K562 (cell line): ENCODE data around the gene DOCK7. TPM values are rescaled to one million over a fixed set of nuclear protein-coding genes. Genes with fewer than 3 reads are reported as not detected.
A peak's percentile ranks its signal among the peaks of the same experiment; 100 is the strongest.

Source experiments
- BCL6 ChIP-seq: fragments of 250-450 bp; sonication (Bioruptor Pico); IDR thresholded peaks from 2 replicates; pipeline ENCODE4 v1.4.0; 2020
- CGGBP1 ChIP-seq: fragments of 250-450 bp; sonication (Bioruptor Pico); IDR thresholded peaks from 2 replicates; pipeline ENCODE4 v1.9.0; 2021; ENCODE audit warnings: mild to moderate bottlenecking
- CREB1 ChIP-seq, 2 experiments: sonication (generic) in 1 of 2; formaldehyde crosslinking in 1 of 2; IDR thresholded peaks; 2 replicates each; pipeline versions ENCODE4 v1.6.1 to v1.8.0; 2012 to 2022; ENCODE audit warnings: inconsistent platforms in 1 of 2, mild to moderate bottlenecking in 1 of 2, missing genetic modification reagents in 1 of 2, moderate library complexity in 1 of 2
- CREM ChIP-seq: IDR thresholded peaks from 2 replicates; pipeline ENCODE4 v1.6.1; 2014; ENCODE audit warnings: antibody characterized with exemption, low read depth
- ELF2 ChIP-seq: fragments of 250-450 bp; sonication (Bioruptor Pico); IDR thresholded peaks from 2 replicates; pipeline ENCODE4 v1.5.0; 2021; ENCODE audit warnings: mild to moderate bottlenecking
- ERF ChIP-seq: fragments of 450-650 bp; formaldehyde crosslinking; IDR thresholded peaks from 2 replicates; pipeline ENCODE4 v1.4.0; 2020; ENCODE audit warnings: mild to moderate bottlenecking, mixed read lengths
- FOXK2 ChIP-seq, 2 experiments: fragments of 450-650 bp; IDR thresholded peaks in 1 of 2; conservative IDR thresholded peaks in 1 of 2; 2 replicates each; pipeline ENCODE4 v1.6.1; 2016; ENCODE audit warnings: low read depth in 2 of 2, mild to moderate bottlenecking in 1 of 2
- HDAC1 ChIP-seq, 2 experiments: fragments of 450-650 bp; IDR thresholded peaks; 2 replicates each; pipeline ENCODE4 v1.6.1; 2016 to 2017; ENCODE audit warnings: inconsistent platforms in 1 of 2, mild to moderate bottlenecking in 1 of 2, moderate library complexity in 1 of 2
- HDAC6 ChIP-seq: IDR thresholded peaks from 2 replicates; pipeline ENCODE4 v1.6.1; 2012; ENCODE audit warnings: low read depth, mild to moderate bottlenecking, control low read depth, inconsistent platforms, low read length, moderate library complexity
- HMGN3 ChIP-seq: IDR thresholded peaks from 2 replicates; pipeline ENCODE4 v1.6.1; 2011; ENCODE audit warnings: borderline replicate concordance, low read depth, mild to moderate bottlenecking, mixed read lengths, low read length; ENCODE audit not compliant: insufficient read length; ENCODE audit errors: extremely low read depth
- IFI16 ChIP-seq: fragments of 250-450 bp; sonication (Bioruptor Pico); IDR thresholded peaks from 2 replicates; pipeline ENCODE4 v2.1.2; 2022; ENCODE audit warnings: mild to moderate bottlenecking, inconsistent platforms
- MCM2 ChIP-seq: fragments of 450-650 bp; IDR thresholded peaks from 2 replicates; pipeline ENCODE4 v1.6.1; 2017; ENCODE audit warnings: low read depth, mild to moderate bottlenecking
- MNT ChIP-seq, 2 experiments: fragments of 450-650 bp; conservative IDR thresholded peaks; 2 replicates each; pipeline ENCODE4 v1.6.1; 2017; ENCODE audit warnings: mild to moderate bottlenecking in 2 of 2, moderate library complexity in 2 of 2
- NCOA4 ChIP-seq: fragments of 450-650 bp; IDR thresholded peaks from 2 replicates; pipeline ENCODE4 v1.6.1; 2018; ENCODE audit warnings: mild to moderate bottlenecking; ENCODE audit not compliant: partially characterized antibody
- PHTF2 ChIP-seq: fragments of 250-450 bp; sonication (Bioruptor Pico); IDR thresholded peaks from 2 replicates; pipeline ENCODE4 v1.5.0; 2021; ENCODE audit warnings: mild to moderate bottlenecking
- SIN3A ChIP-seq, 2 experiments: fragments of 150-350 bp in 1 of 2; IDR thresholded peaks; 2 replicates each; pipeline ENCODE4 v1.6.1; 2011 to 2016; ENCODE audit warnings: borderline replicate concordance in 2 of 2, low read depth in 2 of 2, low read length in 2 of 2, mild to moderate bottlenecking in 2 of 2, moderate library complexity in 2 of 2; ENCODE audit not compliant: control insufficient read depth in 1 of 2
- SLC30A9 ChIP-seq: fragments of 250-450 bp; sonication (Bioruptor Pico); IDR thresholded peaks from 2 replicates; pipeline ENCODE4 v1.8.0; 2022; ENCODE audit warnings: mild to moderate bottlenecking, moderate library complexity
- SMAD1 ChIP-seq: fragments of 150-350 bp; IDR thresholded peaks from 2 replicates; pipeline ENCODE4 v1.6.1; 2014; ENCODE audit warnings: low read length, low read depth; ENCODE audit not compliant: partially characterized antibody
- ZFX ChIP-seq: sonication (generic); formaldehyde crosslinking; IDR thresholded peaks from 2 replicates; pipeline ENCODE4 v1.8.0; 2022; ENCODE audit warnings: mild to moderate bottlenecking, missing genetic modification reagents, moderate library complexity
- ZNF224 ChIP-seq: sonication (generic); formaldehyde crosslinking; IDR thresholded peaks from 2 replicates; pipeline ENCODE4 v1.8.0; 2022; ENCODE audit warnings: mild to moderate bottlenecking, missing genetic modification reagents
- ZNF764 ChIP-seq: fragments of 250-450 bp; sonication (Bioruptor Pico); IDR thresholded peaks from 2 replicates; pipeline ENCODE4 v1.4.0; 2020; ENCODE audit warnings: low read depth, mild to moderate bottlenecking, moderate library complexity
- ZNF778 ChIP-seq: fragments of 450-650 bp; formaldehyde crosslinking; IDR thresholded peaks from 2 replicates; pipeline ENCODE4 v1.4.0; 2020; ENCODE audit warnings: mild to moderate bottlenecking, moderate library complexity
- polyA plus RNA-seq, 8 experiments: library from polyadenylated mRNA; depleted of rRNA in 4 of 8; stranded (reverse) in 5 of 8; unstranded in 3 of 8; fragments of >200 nt; fragmentation: Nextera tagmentation in 2 of 8; fragmentation: Illumina TruSeq in 1 of 8; extraction: Ambion mirVana in 2 of 8; extraction: Trizol in 1 of 8; gene quantifications; 2 replicates each; pipeline versions ENCODE4 v1.2.1 to v1.2.3, GENCODE V29; 2011 to 2014; ENCODE audit warnings: inconsistent platforms in 1 of 8, missing spikeins in 1 of 8
- total RNA-seq, 7 experiments: library from RNA; depleted of rRNA in 6 of 7; stranded (reverse); fragments of >200 nt in 6 of 7; fragmentation: Illumina TruSeq in 2 of 7; extraction: Trizol in 2 of 7; gene quantifications; 2 replicates each; pipeline versions ENCODE4 v1.2.1 to v1.2.3, GENCODE V29; 2011 to 2021; ENCODE audit warnings: low replicate concordance in 1 of 7
- TF ChIP-seq, protein P1 (sequence below): fragments of 150-350 bp; IDR thresholded peaks from 2 replicates; pipeline ENCODE4 v1.6.1; 2014; ENCODE audit warnings: low read depth, mild to moderate bottlenecking, low read length, borderline replicate concordance

Gene DOCK7
- total and polyA plus RNA-seq, 9 of the 15 experiments (the other 6 are each of a cell fraction or from before 2014, with no cell fraction given) = 4.9 to 35.1 (median 12.6) TPM

- 0 out of 4 replicates have a peak, but pooled peaks of 1 of the 2 experiments have one; percentile 8 for TF ChIP-seq SIN3A (IDR thresholded peaks at IDR 0.05; ENCODE audit: borderline replicate concordance in 2 of 2, control insufficient read depth in 1 of 2, low read depth in 2 of 2, low read length in 2 of 2)
- peak; percentile 99 for TF ChIP-seq ZFX (CRISPR knock-in tag)
- TF ChIP-seq IFI16 (CRISPR knock-in tag) = no peak
- no peak for TF ChIP-seq ZNF764 (CRISPR knock-in tag)
- TF ChIP-seq PHTF2 (CRISPR knock-in tag) = no peak
- TF ChIP-seq ELF2 (CRISPR knock-in tag) = peak; percentile 39; the same call in 1 of the 2 replicates
- TF ChIP-seq CGGBP1 (CRISPR knock-in tag) = 0 out of 2 replicates have a peak, but pooled peaks have one; percentile 48
- TF ChIP-seq, protein P1, sequence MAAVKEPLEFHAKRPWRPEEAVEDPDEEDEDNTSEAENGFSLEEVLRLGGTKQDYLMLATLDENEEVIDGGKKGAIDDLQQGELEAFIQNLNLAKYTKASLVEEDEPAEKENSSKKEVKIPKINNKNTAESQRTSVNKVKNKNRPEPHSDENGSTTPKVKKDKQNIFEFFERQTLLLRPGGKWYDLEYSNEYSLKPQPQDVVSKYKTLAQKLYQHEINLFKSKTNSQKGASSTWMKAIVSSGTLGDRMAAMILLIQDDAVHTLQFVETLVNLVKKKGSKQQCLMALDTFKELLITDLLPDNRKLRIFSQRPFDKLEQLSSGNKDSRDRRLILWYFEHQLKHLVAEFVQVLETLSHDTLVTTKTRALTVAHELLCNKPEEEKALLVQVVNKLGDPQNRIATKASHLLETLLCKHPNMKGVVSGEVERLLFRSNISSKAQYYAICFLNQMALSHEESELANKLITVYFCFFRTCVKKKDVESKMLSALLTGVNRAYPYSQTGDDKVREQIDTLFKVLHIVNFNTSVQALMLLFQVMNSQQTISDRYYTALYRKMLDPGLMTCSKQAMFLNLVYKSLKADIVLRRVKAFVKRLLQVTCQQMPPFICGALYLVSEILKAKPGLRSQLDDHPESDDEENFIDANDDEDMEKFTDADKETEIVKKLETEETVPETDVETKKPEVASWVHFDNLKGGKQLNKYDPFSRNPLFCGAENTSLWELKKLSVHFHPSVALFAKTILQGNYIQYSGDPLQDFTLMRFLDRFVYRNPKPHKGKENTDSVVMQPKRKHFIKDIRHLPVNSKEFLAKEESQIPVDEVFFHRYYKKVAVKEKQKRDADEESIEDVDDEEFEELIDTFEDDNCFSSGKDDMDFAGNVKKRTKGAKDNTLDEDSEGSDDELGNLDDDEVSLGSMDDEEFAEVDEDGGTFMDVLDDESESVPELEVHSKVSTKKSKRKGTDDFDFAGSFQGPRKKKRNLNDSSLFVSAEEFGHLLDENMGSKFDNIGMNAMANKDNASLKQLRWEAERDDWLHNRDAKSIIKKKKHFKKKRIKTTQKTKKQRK = no peak
- peak; percentile 53 to 60; a peak in 3 of 4 replicates for TF ChIP-seq FOXK2 (conservative IDR thresholded peaks at IDR 0.05 in 1 of 2, IDR thresholded peaks at IDR 0.05 in 1 of 2; ENCODE audit: low read depth in 2 of 2)
- no peak for TF ChIP-seq MCM2
- no peak; a peak in 1 of 4 replicates for TF ChIP-seq MNT (conservative IDR thresholded peaks at IDR 0.05)
- peak; percentile 62; the same call in 1 of the 2 replicates for TF ChIP-seq ERF (CRISPR knock-in tag)
- peak; percentile 45; the same call in 1 of the 2 replicates for TF ChIP-seq CREM
- no peak for TF ChIP-seq BCL6 (CRISPR knock-in tag)
- TF ChIP-seq CREB1 (IDR thresholded peaks at IDR 0.05) = peak; percentile 22; the same call in 1 of the 2 replicates
- TF ChIP-seq CREB1 (CRISPR knock-in tag; IDR thresholded peaks at IDR 0.05) = no peak; the same call in none of the 2 replicates
- TF ChIP-seq HDAC1 (IDR thresholded peaks at IDR 0.05) = no peak
- peak; percentile 28 for TF ChIP-seq HMGN3
- TF ChIP-seq HDAC6 = no peak
- TF ChIP-seq ZNF778 (CRISPR knock-in tag) = no peak
- TF ChIP-seq SLC30A9 (CRISPR knock-in tag) = no peak
- TF ChIP-seq ZNF224 (CRISPR knock-in tag) = no peak
- TF ChIP-seq SMAD1 = no peak
- no peak for TF ChIP-seq NCOA4
Measured at GRCh38 chr1:62436039-62436465, 252.1 kb downstream of the DOCK7 start (continued).
